GM12878 (cell line): ENCODE measurements around the gene TAAR2. TPM values are rescaled to one million over a fixed set of nuclear protein-coding genes. Genes with fewer than 3 reads are reported as not detected.
A peak's percentile ranks its signal among the peaks of the same experiment; 100 is the strongest.

Experiments
- ATAC-seq: fragments of 200-7000 bp; cut with Tn5 transposase; 3 replicates; pipeline ENCODE4 v1.9.1; 2020; ENCODE audit warnings: mild to moderate bottlenecking, moderate library complexity
- BruUV-seq: library from RNA; stranded (reverse); fragments of 400-500 nt; replicated peaks from 2 replicates; lab custom pipeline; 2021; lab: Mats Ljungman, UMichigan
- CTCF ChIA-PET: fragments of 300-600 bp; sonication (Branson Sonifier 250); formaldehyde crosslinking; extraction: SDS; loops from one replicate; lab custom pipeline; 2021; ENCODE audit warnings: inconsistent platforms; lab: Yijun Ruan, JAX
- POLR2A ChIA-PET: fragments of 350-600 bp; formaldehyde crosslinking; extraction: SDS; loops from one replicate; lab custom pipeline; 2021; ENCODE audit warnings: inconsistent platforms; lab: Charles Lee
- RAD21 ChIA-PET: fragments of 300-600 bp; sonication (Branson Sonifier 250); formaldehyde crosslinking; loops from one replicate; lab custom pipeline; 2023; ENCODE audit warnings: antibody characterized with exemption; ENCODE audit not compliant: unreplicated experiment; lab: Charles Lee
- SMC1A ChIA-PET: fragments of 300-600 bp; sonication (Branson Sonifier 250); formaldehyde crosslinking; loops from one replicate; lab custom pipeline; 2023; ENCODE audit not compliant: unreplicated experiment, uncharacterized antibody; lab: Charles Lee
- DNase-seq: peaks from one replicate; pipeline ENCODE4 v3.0.0-alpha.2; 2011; ENCODE audit warnings: low read depth, low spot score
- FAIRE-seq: peaks from 3 replicates; lab custom pipeline; 2011; peaks lifted over from hg19 to GRCh38; lab: Jason Lieb, UNC
- H2AFZ ChIP-seq: 2 replicates; pipeline ENCODE4 v1.6.0; 2011; ENCODE audit warnings: low read depth, low read length, control low read depth; ENCODE audit not compliant: control insufficient read depth
- H3K27ac ChIP-seq: 2 replicates; pipeline ENCODE4 v1.5.1; 2011; ENCODE audit warnings: control low read depth; ENCODE audit not compliant: control insufficient read depth, insufficient read depth
- H3K27me3 ChIP-seq, 2 experiments: replicated peaks in 1 of 2; 2 replicates each; pipeline versions ENCODE4 v1.6.0 to v1.6.1; 2011; ENCODE audit warnings: low read length in 1 of 2; ENCODE audit not compliant: control insufficient read depth in 2 of 2, insufficient read depth in 2 of 2
- H3K36me3 ChIP-seq, 2 experiments: 2 replicates each; pipeline ENCODE4 v1.5.1; 2011; ENCODE audit warnings: low read length in 1 of 2; ENCODE audit not compliant: control insufficient read depth in 2 of 2, insufficient read depth in 2 of 2
- H3K4me1 ChIP-seq: 2 replicates; pipeline ENCODE4 v1.6.1; 2011; ENCODE audit warnings: mild to moderate bottlenecking, low read length, moderate library complexity, mixed read lengths; ENCODE audit not compliant: control insufficient read depth, insufficient read depth
- H3K4me2 ChIP-seq: 2 replicates; pipeline ENCODE4 v1.6.0; 2011; ENCODE audit warnings: control low read depth; ENCODE audit not compliant: control insufficient read depth, insufficient read depth
- H3K4me3 ChIP-seq: fragments of 200-600 bp; sonication (generic); 2 replicates; pipeline ENCODE4 v1.5.1; 2016
- H3K79me2 ChIP-seq: 2 replicates; pipeline ENCODE4 v1.6.0; 2011; ENCODE audit warnings: low read length; ENCODE audit not compliant: control insufficient read depth, insufficient read depth
- H3K9ac ChIP-seq: 2 replicates; pipeline ENCODE4 v1.8.0; 2011; ENCODE audit warnings: low read length, control low read depth, mixed read lengths; ENCODE audit not compliant: control insufficient read depth, insufficient read depth
- H3K9me3 ChIP-seq: replicated peaks from 3 replicates; pipeline ENCODE4 v1.5.1; 2011; ENCODE audit warnings: mild to moderate bottlenecking, low read length; ENCODE audit not compliant: control insufficient read depth, insufficient read depth
- H4K20me1 ChIP-seq: 2 replicates; pipeline ENCODE4 v1.6.0; 2011; ENCODE audit not compliant: control insufficient read depth, insufficient read depth
- ATF3 ChIP-seq: IDR thresholded peaks from 2 replicates; pipeline ENCODE4 v1.6.1; 2011; ENCODE audit warnings: low read depth, mild to moderate bottlenecking, low read length, moderate library complexity, borderline replicate concordance; ENCODE audit errors: extremely low read depth
- BCL11A ChIP-seq: IDR thresholded peaks from 2 replicates; pipeline ENCODE4 v1.6.1; 2011; ENCODE audit warnings: low read depth, low read length
- EZH2 ChIP-seq: IDR thresholded peaks from 2 replicates; pipeline ENCODE4 v1.6.1; 2012; ENCODE audit warnings: low read depth, mild to moderate bottlenecking, control low read depth, inconsistent platforms, low read length, borderline replicate concordance; ENCODE audit not compliant: control insufficient read depth
- GATAD2B ChIP-seq: fragments of 450-650 bp; conservative IDR thresholded peaks from 2 replicates; pipeline ENCODE4 v1.6.1; 2017; ENCODE audit warnings: low read depth, mild to moderate bottlenecking, moderate library complexity
- HDGF ChIP-seq: fragments of 450-650 bp; IDR thresholded peaks from 2 replicates; pipeline ENCODE4 v1.6.1; 2016; ENCODE audit warnings: antibody characterized with exemption
- MYC ChIP-seq: IDR thresholded peaks from 2 replicates; pipeline ENCODE4 v1.6.1; 2011; ENCODE audit warnings: mild to moderate bottlenecking, low read length, moderate library complexity, inconsistent platforms; ENCODE audit not compliant: insufficient read depth, insufficient replicate concordance, insufficient read length, severe bottlenecking
- NFYB ChIP-seq: IDR thresholded peaks from 2 replicates; pipeline ENCODE4 v1.6.1; 2011; ENCODE audit warnings: low read depth, mild to moderate bottlenecking, low read length, improper control_type of control experiment, moderate library complexity; ENCODE audit not compliant: insufficient read depth
- POLR2A ChIP-seq: IDR thresholded peaks from 2 replicates; pipeline ENCODE4 v1.6.1; 2011; ENCODE audit warnings: low read depth, mild to moderate bottlenecking, low read length
- RFX5 ChIP-seq: IDR thresholded peaks from 2 replicates; pipeline ENCODE4 v1.6.1; 2011; ENCODE audit warnings: low read depth, low read length, improper control_type of control experiment
- SMC3 ChIP-seq: IDR thresholded peaks from 2 replicates; pipeline ENCODE4 v1.6.1; 2011; ENCODE audit warnings: low read length, improper control_type of control experiment, borderline replicate concordance
- SP1 ChIP-seq: IDR thresholded peaks from one replicate; pipeline ENCODE4 v1.6.1; 2011; ENCODE audit warnings: low read depth, low read length
- TCF12 ChIP-seq: IDR thresholded peaks from 2 replicates; pipeline ENCODE4 v1.6.1; 2011; ENCODE audit warnings: low read depth, mild to moderate bottlenecking, low read length
- YBX1 ChIP-seq: fragments of 450-650 bp; IDR thresholded peaks from 2 replicates; pipeline ENCODE4 v1.6.1; 2016; ENCODE audit warnings: antibody characterized with exemption
- WGBS: methylation state at CpG from one replicate; pipeline ENCODE4 v1.1.6; 2016; ENCODE audit warnings: low lambda C conversion rate; ENCODE audit not compliant: insufficient replicate concordance, insufficient coverage; ENCODE audit errors: missing lambda C conversion rate; 5-methylcytosine and 5-hydroxymethylcytosine counted together
- in situ Hi-C: fragments of 300-500 bp; cut with MboI; formaldehyde crosslinking; loops from 9 replicates; pipeline ENCODE4 v1.14.3; 2018; ENCODE audit warnings: mixed read lengths
- intact Hi-C: fragments of 100-400 bp; cut with micrococcal nuclease; formaldehyde crosslinking; loops from one replicate; pipeline ENCODE4 v1.14.2; 2022; ENCODE audit not compliant: unreplicated experiment
- polyA plus RNA-seq, 11 experiments: library from polyadenylated mRNA; depleted of rRNA in 4 of 11; unstranded in 6 of 11; stranded (reverse) in 5 of 11; fragments of >200 nt; fragmentation: Nextera tagmentation in 4 of 11; fragmentation: Illumina TruSeq in 1 of 11; extraction: Ambion mirVana in 4 of 11; extraction: Trizol in 1 of 11; gene quantifications; 1 replicate in 1 of 11; 2 replicates in 10 of 11; pipeline versions ENCODE4 v1.2.1 to v1.2.3, GENCODE V29; 2011 to 2016; ENCODE audit warnings: inconsistent platforms in 2 of 11, missing spikeins in 2 of 11, low read depth in 1 of 11
- total RNA-seq, 4 experiments: library from RNA; depleted of rRNA in 3 of 4; stranded (reverse); fragments of >200 nt in 3 of 4; fragmentation: Illumina TruSeq in 1 of 4; extraction: Trizol in 1 of 4; gene quantifications; 2 replicates each; pipeline versions ENCODE4 v1.2.1 to v1.2.3, GENCODE V29; 2013 to 2021
- TF ChIP-seq, protein P1 (sequence below): fragments of 450-650 bp; IDR thresholded peaks from 2 replicates; pipeline ENCODE4 v1.6.1; 2014; ENCODE audit warnings: mild to moderate bottlenecking

Gene TAAR2
- total and polyA plus RNA-seq, 10 of the 15 experiments (the other 5 are each of a cell fraction or from before 2014, with no cell fraction given), result not detected

- Histone ChIP-seq H3K36me3 (no peaks in the 10 kb centered on the region), H3K4me2 (no peak overlapping the region), H3K79me2 (no peaks in the 10 kb centered on the region), H3K27me3 (no peaks in the 10 kb centered on the region), H3K27ac (no peak overlapping the region), H4K20me1 (no peaks in the 10 kb centered on the region), H3K4me1 (no peaks in the 10 kb centered on the region), H2AFZ (no peak overlapping the region), H3K9me3 (no peaks in the 10 kb centered on the region), H3K4me3 (no peak overlapping the region), H3K9ac (no peak overlapping the region)
- ATAC-seq, result peak; percentile 47; the same call in 2 of the 3 replicates
- BruUV-seq, result no TSS peak
- FAIRE-seq, result no peak
- no peak for TF ChIP-seq SP1
- 0 out of 2 replicates have a peak, but pooled peaks have one; percentile 22 for TF ChIP-seq NFYB
- 58% methylated on average over 5 of the region's 5 CpGs for WGBS
- CTCF ChIA-PET, result no interaction called here
- in situ Hi-C loops (no loop called here), intact Hi-C loops (no loop called here)
- SMC1A ChIA-PET, result no interaction called here
- RAD21 ChIA-PET, result no interaction called here
- DNase-seq, result no peak
- POLR2A ChIA-PET, result no interaction called here
These were observed 16.4 kb downstream of the TAAR2 start for GRCh38 chr6:132607544-132608233.

GRCh38 chr6:132604635-132605152 is 19.4 kb downstream of the TAAR2 start:
- intact Hi-C loops, result no loop called here
- TF ChIP-seq TCF12 (no peak), NFYB (no peak), ATF3 (no peak), POLR2A (no peak), BCL11A (no peak), YBX1 (no peak), SP1 (no peak), RFX5 (no peak), HDGF (no peak), MYC (no peak), SMC3 (no peak), GATAD2B (no peak), EZH2 (no peak)
- TF ChIP-seq, protein P1, sequence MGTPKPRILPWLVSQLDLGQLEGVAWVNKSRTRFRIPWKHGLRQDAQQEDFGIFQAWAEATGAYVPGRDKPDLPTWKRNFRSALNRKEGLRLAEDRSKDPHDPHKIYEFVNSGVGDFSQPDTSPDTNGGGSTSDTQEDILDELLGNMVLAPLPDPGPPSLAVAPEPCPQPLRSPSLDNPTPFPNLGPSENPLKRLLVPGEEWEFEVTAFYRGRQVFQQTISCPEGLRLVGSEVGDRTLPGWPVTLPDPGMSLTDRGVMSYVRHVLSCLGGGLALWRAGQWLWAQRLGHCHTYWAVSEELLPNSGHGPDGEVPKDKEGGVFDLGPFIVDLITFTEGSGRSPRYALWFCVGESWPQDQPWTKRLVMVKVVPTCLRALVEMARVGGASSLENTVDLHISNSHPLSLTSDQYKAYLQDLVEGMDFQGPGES, result no peak
- H3K36me3 ChIP-seq, result no peaks in the 10 kb centered on the region
- no peaks in the 10 kb centered on the region for H3K9me3 ChIP-seq
- ChIA-PET POLR2A (no interaction called here), CTCF (no interaction called here), RAD21 (no interaction called here), SMC1A (no interaction called here)
- no peaks in the 10 kb centered on the region for H3K27me3 ChIP-seq
- in situ Hi-C loops, result no loop called here
- H3K4me1 ChIP-seq, result no peaks in the 10 kb centered on the region
- BruUV-seq, result no TSS peak
- DNase-seq, result no peak
- H3K4me3 ChIP-seq, result no peak overlapping the region
- no peaks in the 10 kb centered on the region for H3K79me2 ChIP-seq
- WGBS, result 68% methylated on average over 8 of the region's 8 CpGs
- no peak overlapping the region for H3K27ac ChIP-seq
- H3K9ac ChIP-seq, result no peak overlapping the region
- no peak overlapping the region for H3K4me2 ChIP-seq
- H2AFZ ChIP-seq, result no peak overlapping the region
- ATAC-seq, result no peak
- H4K20me1 ChIP-seq, result no peaks in the 10 kb centered on the region
- no peak for FAIRE-seq
